Transverse colon (tissue), 4 donors: ENCODE results near the gene HDGFL1.

ENCODE experiments used
- EP300 ChIP-seq: sonication (generic); formaldehyde crosslinking; IDR thresholded peaks from one replicate; pipeline ENCODE4 v1.6.1; 2017; ENCODE audit warnings: antibody characterized with exemption, low read depth
- POLR2A ChIP-seq: fragments of 450-650 bp; IDR thresholded peaks from one replicate; pipeline ENCODE4 v1.6.1; 2016; ENCODE audit warnings: antibody characterized with exemption, mild to moderate bottlenecking, moderate library complexity
- POLR2AphosphoS5 ChIP-seq, 3 donors: sonication (generic); formaldehyde crosslinking; IDR thresholded peaks; one replicate each; pipeline ENCODE4 v1.6.1; 2016; ENCODE audit warnings: antibody characterized with exemption in 3 of 3
- TF ChIP-seq, protein P1 (sequence below), 5 experiments: fragments of 200-600 bp in 3 of 5; fragments of 450-650 bp in 2 of 5; sonication (generic) in 3 of 5; IDR thresholded peaks; 1 replicate in 2 of 5; 2 replicates in 3 of 5; pipeline ENCODE4 v1.5.1; 2016 to 2017; ENCODE audit warnings: antibody characterized with exemption in 5 of 5, inconsistent platforms in 3 of 5, mild to moderate bottlenecking in 2 of 5, moderate library complexity in 1 of 5

DNA sequence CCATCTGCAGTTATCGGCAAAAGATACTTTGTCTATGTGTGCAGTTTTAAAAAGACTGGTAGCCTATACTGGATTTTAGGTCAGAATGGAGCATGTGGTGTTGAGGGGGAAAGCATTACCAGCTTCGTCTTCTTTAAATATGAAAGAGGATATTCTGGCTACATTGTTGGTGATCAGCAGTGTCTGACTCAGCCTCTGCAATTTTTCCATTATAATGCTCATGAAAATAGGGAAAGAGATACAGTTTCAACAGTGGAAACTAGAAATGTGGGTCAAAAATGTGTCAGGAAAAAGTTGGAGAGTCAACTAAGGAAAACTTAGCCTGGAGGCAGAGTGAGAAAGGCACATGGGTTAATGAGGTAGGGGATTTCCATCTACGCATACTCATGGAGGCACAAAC lies 45.2 kb downstream of the HDGFL1 start:
- no peak for TF ChIP-seq POLR2A
- TF ChIP-seq, protein P1, sequence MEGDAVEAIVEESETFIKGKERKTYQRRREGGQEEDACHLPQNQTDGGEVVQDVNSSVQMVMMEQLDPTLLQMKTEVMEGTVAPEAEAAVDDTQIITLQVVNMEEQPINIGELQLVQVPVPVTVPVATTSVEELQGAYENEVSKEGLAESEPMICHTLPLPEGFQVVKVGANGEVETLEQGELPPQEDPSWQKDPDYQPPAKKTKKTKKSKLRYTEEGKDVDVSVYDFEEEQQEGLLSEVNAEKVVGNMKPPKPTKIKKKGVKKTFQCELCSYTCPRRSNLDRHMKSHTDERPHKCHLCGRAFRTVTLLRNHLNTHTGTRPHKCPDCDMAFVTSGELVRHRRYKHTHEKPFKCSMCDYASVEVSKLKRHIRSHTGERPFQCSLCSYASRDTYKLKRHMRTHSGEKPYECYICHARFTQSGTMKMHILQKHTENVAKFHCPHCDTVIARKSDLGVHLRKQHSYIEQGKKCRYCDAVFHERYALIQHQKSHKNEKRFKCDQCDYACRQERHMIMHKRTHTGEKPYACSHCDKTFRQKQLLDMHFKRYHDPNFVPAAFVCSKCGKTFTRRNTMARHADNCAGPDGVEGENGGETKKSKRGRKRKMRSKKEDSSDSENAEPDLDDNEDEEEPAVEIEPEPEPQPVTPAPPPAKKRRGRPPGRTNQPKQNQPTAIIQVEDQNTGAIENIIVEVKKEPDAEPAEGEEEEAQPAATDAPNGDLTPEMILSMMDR (IDR thresholded peaks at IDR 0.05) = no peak
- no peak for TF ChIP-seq EP300
- TF ChIP-seq POLR2AphosphoS5 (IDR thresholded peaks at IDR 0.05) = no peak
